Breast epithelium (tissue), 3 donors: Measurements from ENCODE around the gene BMP2K.

Source experiments
- CTCF ChIP-seq, 3 donors: fragments of 450-650 bp; IDR thresholded peaks; one replicate each; pipeline ENCODE4 v1.5.1; 2016 to 2017; ENCODE audit warnings: antibody characterized with exemption in 3 of 3, mild to moderate bottlenecking in 3 of 3, moderate library complexity in 3 of 3
- POLR2AphosphoS5 ChIP-seq, 3 donors: sonication (generic); formaldehyde crosslinking; IDR thresholded peaks; one replicate each; pipeline ENCODE4 v1.6.1; 2017; ENCODE audit warnings: antibody characterized with exemption in 3 of 3

GRCh38 chr4:78770091-78770642, 6.0 kb upstream of the BMP2K start:
- TF ChIP-seq CTCF (IDR thresholded peaks at IDR 0.05): no peak
- TF ChIP-seq POLR2AphosphoS5 (IDR thresholded peaks at IDR 0.05): no peak
